ENCODE results near the gene SRCAP.

SRCAP gene

GRCh38 chr16:30787613-30788378, 88.8 kb downstream of the SRCAP start:
- no peak for ATAC-seq (replicated peaks)
- Mint-ChIP-seq H3K27me3 (peaks cover 14 to 20% of the 10 kb centered on the region in 2 donors), H3K4me1 (ENCODE audit: low read depth in 2 of 2) (peaks cover 5 to 8% of the 10 kb centered on the region in 2 donors), H3K27ac (no peak overlapping the region), H3K9me3 (no peaks in the 10 kb centered on the region), H3K4me3 (peak overlapping the region; percentile 83 to 88), H3K36me3 (ENCODE audit: insufficient read depth) (no peaks in the 10 kb centered on the region)
- DNase-seq = no peak

All from effector memory CD8-positive, alpha-beta T cell (primary cell).